Activated CD4-positive, alpha-beta memory T cell treated with anti-CD3 and anti-CD28 coated beads for 36 hours (primary cell): ENCODE data around the gene IL10RA. TPM values are rescaled to one million over a fixed set of nuclear protein-coding genes. Genes with fewer than 3 reads are reported as not detected.

Experiments
- CTCF ChIA-PET: fragments of 350-600 bp; sonication (Branson Sonifier 250); formaldehyde crosslinking; loops from one replicate; lab custom pipeline; 2021; ENCODE audit warnings: antibody characterized with exemption, inconsistent platforms; lab: Charles Lee
- POLR2A ChIA-PET: fragments of 350-600 bp; sonication (Branson Sonifier 250); formaldehyde crosslinking; loops from one replicate; lab custom pipeline; 2021; ENCODE audit warnings: antibody characterized with exemption; lab: Charles Lee
- DNase-seq: peaks from one replicate; pipeline ENCODE4 v3.0.0-alpha.2; 2020
- H3K27ac Mint-ChIP-seq: one replicate; pipeline ENCODE4 v1.8.0; 2021; ENCODE audit warnings: mixed read lengths
- H3K27me3 Mint-ChIP-seq: one replicate; pipeline ENCODE4 v1.8.0; 2021; ENCODE audit warnings: mixed read lengths
- H3K36me3 Mint-ChIP-seq: one replicate; pipeline ENCODE4 v1.8.0; 2021; ENCODE audit warnings: mixed read lengths
- H3K4me1 Mint-ChIP-seq: one replicate; pipeline ENCODE4 v1.8.0; 2021; ENCODE audit warnings: low read depth, mixed read lengths
- H3K4me3 Mint-ChIP-seq: one replicate; pipeline ENCODE4 v1.8.0; 2021; ENCODE audit warnings: mild to moderate bottlenecking, mixed read lengths
- H3K9me3 Mint-ChIP-seq: one replicate; pipeline ENCODE4 v1.8.0; 2021; ENCODE audit warnings: mixed read lengths
- intact Hi-C: fragments of 100-400 bp; cut with micrococcal nuclease; formaldehyde crosslinking; loops from one replicate; pipeline ENCODE4 v1.15.1; 2023
- total RNA-seq, 2 experiments: library from RNA; stranded (reverse); gene quantifications; one replicate each; pipeline ENCODE4 v1.2.3, GENCODE V29; 2021

The IL10RA gene
- 100 to 1,000 TPM; 114 to 117 TPM for total RNA-seq

GRCh38 chr11:117985953-117986887 lies at the start of gene IL10RA:
Gene IL10RA, plus strand, starts transcription at chr11:117986394. Its CDS starts 74 bp downstream, at chr11:117986468.
- ChIA-PET CTCF (interaction anchor here (1.0 to 9.0 kb wide), 10 partner anchors 8 to 177 kb away, joined by 3 to 92 read pairs (median 6); no protein-coding TSS in a partner anchor), POLR2A (interaction anchor here (0.6 to 7.7 kb wide), 22 partner anchors 9 to 230 kb away, joined by 3 to 265 read pairs (median 6); no protein-coding TSS in a partner anchor)
- Mint-ChIP-seq H3K4me1 (peaks cover 69% of the 10 kb centered on the region), H3K9me3 (no peaks in the 10 kb centered on the region), H3K4me3 (peak within 1 kb of the TSS; percentile 82), H3K27ac (peak within 1 kb of the TSS; percentile 97), H3K27me3 (no peaks in the 10 kb centered on the region), H3K36me3 (peaks cover 65% of the 10 kb centered on the region)
- intact Hi-C loops = loop anchor here (1.0 to 5.0 kb wide), 5 partner anchors 36 to 754 kb away; partner anchors contain the start of genes KMT2A, PCSK7 and RNF214
- peak; percentile 91 for DNase-seq

DNA sequence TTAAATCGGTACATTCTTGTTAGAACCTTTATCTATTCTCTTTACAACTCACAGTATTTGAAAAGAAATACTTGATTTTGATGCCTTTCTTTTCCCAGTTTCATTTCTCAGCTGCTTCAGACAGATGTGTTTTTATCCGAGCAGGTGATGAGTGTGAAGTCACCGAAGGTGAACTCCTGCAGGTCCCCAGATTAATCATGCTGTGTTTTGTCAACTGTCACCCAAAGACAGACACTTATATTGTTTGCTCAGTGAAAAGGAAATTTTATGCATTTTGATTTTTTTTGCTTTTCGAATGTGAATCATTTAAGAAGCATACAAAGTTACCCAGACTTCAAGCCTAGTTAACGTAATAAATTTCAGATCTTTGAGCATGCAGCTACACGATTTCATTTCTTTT lies 49.2 kb upstream of the IL10RA start:
- ChIA-PET CTCF (interaction anchor here (0.6 to 4.4 kb wide), 6 partner anchors 10 to 94 kb away, joined by 3 to 37 read pairs (median 4); no protein-coding TSS in a partner anchor), POLR2A (no interaction called here)
- Mint-ChIP-seq H3K4me1 (peaks cover 22% of the 10 kb centered on the region), H3K36me3 (no peaks in the 10 kb centered on the region), H3K9me3 (no peaks in the 10 kb centered on the region), H3K27me3 (no peaks in the 10 kb centered on the region), H3K27ac (no peak overlapping the region), H3K4me3 (no peak overlapping the region)
- peak; percentile 7 for DNase-seq
- intact Hi-C loops = no loop called here

- CTCF ChIA-PET = no interaction called here
- H3K27me3 Mint-ChIP-seq = no peaks in the 10 kb centered on the region
- no peaks in the 10 kb centered on the region for H3K9me3 Mint-ChIP-seq
- no peak overlapping the region for H3K27ac Mint-ChIP-seq
- intact Hi-C loops = no loop called here
- no peak overlapping the region for H3K4me3 Mint-ChIP-seq
- peak; percentile 5 for DNase-seq
- POLR2A ChIA-PET = no interaction called here
- H3K36me3 Mint-ChIP-seq = no peaks in the 10 kb centered on the region
- H3K4me1 Mint-ChIP-seq = peaks cover 27% of the 10 kb centered on the region
Measured at GRCh38 chr11:117940736-117941135, 45.5 kb upstream of the IL10RA start.

- ChIA-PET POLR2A (interaction anchor here (0.7 kb wide), 1 partner anchor 1030 kb away, joined by 4 read pairs; the partner anchor contains the start of gene FOXR1), CTCF (interaction anchor here (0.6 to 0.7 kb wide), 2 partner anchors 130 to 134 kb away, joined by 3 read pairs; no protein-coding TSS in a partner anchor)
- Mint-ChIP-seq H3K36me3 (no peaks in the 10 kb centered on the region), H3K27ac (no peak overlapping the region), H3K4me1 (peaks cover 31% of the 10 kb centered on the region), H3K9me3 (no peaks in the 10 kb centered on the region), H3K4me3 (no peak overlapping the region), H3K27me3 (no peaks in the 10 kb centered on the region)
- peak; percentile 7 for DNase-seq
- intact Hi-C loops = no loop called here
Measured at GRCh38 chr11:117941163-117941707, 45.0 kb upstream of the IL10RA start.

GRCh38 chr11:117941976-117942654 lies 44.1 kb upstream of the IL10RA start:
- H3K27me3 Mint-ChIP-seq = no peaks in the 10 kb centered on the region
- H3K4me3 Mint-ChIP-seq = no peak overlapping the region
- ChIA-PET POLR2A (interaction anchor here (0.7 kb wide), 1 partner anchor 1029 kb away, joined by 4 read pairs; the partner anchor contains the start of gene FOXR1), CTCF (interaction anchor here (0.7 to 1.6 kb wide), 3 partner anchors 111 to 134 kb away, joined by 3 to 5 read pairs (median 3); no protein-coding TSS in a partner anchor)
- DNase-seq = peak; percentile 4
- H3K4me1 Mint-ChIP-seq = peaks cover 33% of the 10 kb centered on the region
- no peaks in the 10 kb centered on the region for H3K36me3 Mint-ChIP-seq
- H3K9me3 Mint-ChIP-seq = no peaks in the 10 kb centered on the region
- intact Hi-C loops = no loop called here
- H3K27ac Mint-ChIP-seq = no peak overlapping the region

DNA sequence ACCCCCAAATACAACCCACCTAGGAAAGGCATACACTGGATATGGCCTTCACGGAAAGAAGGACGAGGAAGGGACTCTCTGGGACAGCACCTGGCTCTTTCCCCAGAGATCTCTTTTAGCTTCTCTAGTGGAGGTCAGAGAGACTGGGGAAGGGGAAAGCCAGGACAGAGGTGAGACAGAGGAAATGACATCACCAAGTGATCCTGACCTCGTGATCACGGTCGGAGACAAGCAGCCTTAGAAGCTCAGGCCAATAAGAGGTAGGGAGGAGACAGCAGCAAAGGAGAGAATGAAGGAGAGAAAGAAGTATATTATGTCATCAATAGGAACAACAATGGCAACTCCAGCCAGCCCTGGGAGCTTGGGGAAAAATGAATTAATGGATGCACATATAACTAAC lies 41.6 kb upstream of the IL10RA start:
- DNase-seq = no peak
- no peaks in the 10 kb centered on the region for H3K27me3 Mint-ChIP-seq
- ChIA-PET POLR2A (interaction anchor here (0.9 to 1.3 kb wide), 2 partner anchors 57 to 59 kb away, joined by 3 read pairs; no protein-coding TSS in a partner anchor), CTCF (interaction anchor here (0.8 to 8.5 kb wide), 13 partner anchors 14 to 137 kb away, joined by 3 to 219 read pairs (median 16); partner anchors contain the start of genes FXYD2, IL10RA and TMPRSS13)
- no peaks in the 10 kb centered on the region for H3K36me3 Mint-ChIP-seq
- H3K4me1 Mint-ChIP-seq = peaks cover 53% of the 10 kb centered on the region
- no peak overlapping the region for H3K4me3 Mint-ChIP-seq
- intact Hi-C loops = no loop called here
- H3K9me3 Mint-ChIP-seq = no peaks in the 10 kb centered on the region
- peak overlapping the region; percentile 59 for H3K27ac Mint-ChIP-seq

DNA sequence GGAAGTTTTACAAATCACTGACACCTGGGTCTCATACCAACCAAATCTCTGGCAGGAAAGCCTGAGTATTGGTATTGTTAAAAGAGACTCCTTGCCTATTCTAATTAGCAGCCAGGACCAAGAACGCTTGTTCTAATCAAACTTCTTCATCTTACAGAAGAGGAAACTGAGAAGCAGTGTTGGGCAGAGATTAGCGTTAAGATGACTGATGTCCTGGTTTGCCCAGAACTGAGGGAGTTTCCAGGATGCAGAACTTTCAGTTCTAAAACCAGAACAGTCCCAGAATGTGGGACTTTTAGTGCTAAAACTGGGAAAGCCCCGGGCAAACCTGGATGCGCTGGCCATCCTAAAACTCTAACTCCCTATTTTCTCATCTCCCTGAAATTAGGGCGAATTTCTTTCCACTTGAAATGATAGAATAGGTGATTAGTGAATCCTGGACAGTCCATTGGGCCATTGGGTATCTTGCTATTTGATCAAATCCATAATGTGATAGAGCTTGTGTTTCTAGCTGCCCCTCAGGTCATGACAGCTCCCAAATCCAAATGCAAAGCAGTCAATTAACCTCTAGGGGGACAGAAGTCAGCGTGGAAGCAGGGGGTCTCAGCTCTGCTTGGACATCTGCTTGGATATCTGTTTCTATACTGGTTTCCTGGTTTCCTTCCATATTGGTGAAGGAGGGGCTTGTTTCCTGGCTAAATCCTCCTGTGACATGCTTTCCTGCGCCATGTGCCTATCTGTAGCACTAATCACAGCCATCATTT lies 41.0 kb upstream of the IL10RA start:
- H3K27ac Mint-ChIP-seq = peak overlapping the region; percentile 59
- H3K27me3 Mint-ChIP-seq = no peaks in the 10 kb centered on the region
- intact Hi-C loops = no loop called here
- H3K4me1 Mint-ChIP-seq = peaks cover 60% of the 10 kb centered on the region
- H3K9me3 Mint-ChIP-seq = no peaks in the 10 kb centered on the region
- no peaks in the 10 kb centered on the region for H3K36me3 Mint-ChIP-seq
- DNase-seq = no peak
- H3K4me3 Mint-ChIP-seq = no peak overlapping the region
- POLR2A ChIA-PET = interaction anchor here (0.9 to 1.3 kb wide), 2 partner anchors 56 to 58 kb away, joined by 3 read pairs; no protein-coding TSS in a partner anchor
- CTCF ChIA-PET = interaction anchor here (0.6 to 8.5 kb wide), 24 partner anchors 9 to 141 kb away, joined by 3 to 219 read pairs (median 12); partner anchors contain the start of genes FXYD2, IL10RA and TMPRSS13

DNA sequence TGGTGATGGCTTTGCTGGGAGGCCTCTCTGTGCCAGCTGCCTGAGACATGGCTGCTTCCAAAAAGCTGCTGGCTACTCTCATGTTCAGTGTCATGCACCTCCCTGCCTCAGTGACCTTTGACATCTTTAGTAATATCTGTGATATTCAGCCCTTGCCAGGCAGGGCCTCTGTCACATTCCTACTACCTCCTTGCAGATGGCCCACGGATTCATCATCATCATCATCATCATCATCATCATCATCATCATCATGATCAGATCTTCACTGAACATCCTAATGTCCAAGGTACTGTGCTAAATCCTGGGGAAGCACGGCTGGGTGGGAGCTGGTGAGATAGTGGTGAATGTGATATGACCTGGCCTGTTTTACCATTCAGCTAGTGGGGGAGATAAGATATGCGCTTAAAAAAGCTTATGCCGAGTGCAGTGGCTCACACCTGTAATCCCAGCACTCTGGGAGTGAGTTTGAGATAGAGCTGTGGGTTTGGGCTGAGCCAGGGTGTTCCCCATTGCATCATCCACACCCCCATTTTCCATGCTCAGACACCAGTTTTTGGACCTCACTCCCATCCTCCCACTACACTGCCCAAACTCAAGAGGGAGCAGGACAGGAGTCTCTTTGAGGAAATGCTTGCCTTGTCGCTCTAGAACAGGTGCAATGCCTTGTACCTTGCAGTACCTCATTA lies 39.9 kb upstream of the IL10RA start:
- no peaks in the 10 kb centered on the region for H3K9me3 Mint-ChIP-seq
- intact Hi-C loops = loop anchor here (2.0 kb wide), 4 partner anchors 15 to 131 kb away; no protein-coding TSS in a partner anchor
- peaks cover 71% of the 10 kb centered on the region for H3K4me1 Mint-ChIP-seq
- ChIA-PET CTCF (interaction anchor here (0.6 to 9.9 kb wide), 73 partner anchors 7 to 542 kb away, joined by 3 to 248 read pairs (median 6); partner anchors contain the start of genes FXYD2, FXYD6, IL10RA and TMPRSS13), POLR2A (interaction anchor here (0.6 to 1.8 kb wide), 14 partner anchors 13 to 131 kb away, joined by 3 to 11 read pairs (median 3); partner anchors contain the start of gene IL10RA)
- DNase-seq = no peak
- H3K4me3 Mint-ChIP-seq = no peak overlapping the region
- H3K27ac Mint-ChIP-seq = peak overlapping the region; percentile 65
- no peaks in the 10 kb centered on the region for H3K27me3 Mint-ChIP-seq
- no peaks in the 10 kb centered on the region for H3K36me3 Mint-ChIP-seq

DNA sequence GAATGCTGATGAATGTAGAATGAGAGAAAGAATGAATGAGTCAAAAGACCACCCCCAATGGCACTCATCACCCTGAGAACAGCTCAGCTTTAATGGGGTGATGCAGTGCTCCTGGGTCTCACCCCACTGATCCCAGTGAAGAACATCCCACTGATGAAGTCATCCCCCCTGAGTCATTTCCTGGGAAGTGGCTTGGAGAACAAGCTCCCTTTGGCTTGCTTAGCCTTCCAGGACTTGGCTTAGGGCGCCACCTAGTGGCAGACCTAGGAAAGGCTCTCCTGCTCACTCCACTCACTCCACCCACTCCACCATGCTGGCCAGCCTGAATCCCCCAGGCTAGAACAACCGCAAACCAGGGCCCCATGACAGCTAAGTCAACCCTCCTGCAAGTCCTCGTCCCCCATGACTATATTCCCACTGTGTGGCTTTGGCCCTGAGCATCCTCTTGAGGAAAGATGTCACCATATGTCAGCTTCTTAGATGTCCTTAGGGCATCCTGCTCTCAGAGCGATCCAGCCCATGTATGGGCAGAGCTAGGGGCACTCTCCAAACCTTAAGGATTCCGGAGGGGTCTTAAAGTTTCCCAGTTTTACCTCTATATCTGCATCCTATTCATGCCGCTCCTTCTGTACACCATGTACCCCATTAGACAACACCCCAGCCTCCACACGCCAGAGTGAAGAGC lies 39.2 kb upstream of the IL10RA start:
- H3K36me3 Mint-ChIP-seq = no peaks in the 10 kb centered on the region
- ChIA-PET CTCF (interaction anchor here (0.6 to 9.9 kb wide), 73 partner anchors 8 to 542 kb away, joined by 3 to 248 read pairs (median 6); partner anchors contain the start of genes FXYD2, FXYD6, IL10RA and TMPRSS13), POLR2A (interaction anchor here (0.6 to 1.8 kb wide), 15 partner anchors 14 to 132 kb away, joined by 3 to 11 read pairs (median 3); partner anchors contain the start of gene IL10RA)
- DNase-seq = peak; percentile 91
- H3K4me3 Mint-ChIP-seq = no peak overlapping the region
- no peaks in the 10 kb centered on the region for H3K9me3 Mint-ChIP-seq
- intact Hi-C loops = loop anchor here (1.0 to 2.0 kb wide), 5 partner anchors 16 to 132 kb away; no protein-coding TSS in a partner anchor
- no peaks in the 10 kb centered on the region for H3K27me3 Mint-ChIP-seq
- peak overlapping the region; percentile 65 for H3K27ac Mint-ChIP-seq
- peaks cover 77% of the 10 kb centered on the region for H3K4me1 Mint-ChIP-seq
